OCI-LY1 (cell line): ENCODE data around the gene REV3L.

Source experiments
- H2AFZ ChIP-seq: fragments of 200-600 bp; sonication (generic), shearing (Covaris generic); 2 replicates; pipeline ENCODE4 v1.6.0; 2014; ENCODE audit warnings: antibody characterized with exemption, mild to moderate bottlenecking, low read length
- H3F3A ChIP-seq: fragments of 200-600 bp; sonication (generic), shearing (Covaris generic); 2 replicates; pipeline ENCODE4 v1.6.0; 2014; ENCODE audit warnings: mild to moderate bottlenecking, antibody characterized with exemption, low read length, moderate library complexity; ENCODE audit not compliant: insufficient read depth
- H3K27ac ChIP-seq: fragments of 200-600 bp; sonication (generic); 2 replicates; pipeline ENCODE4 v1.5.1; 2014; ENCODE audit warnings: low read length, mixed run types, mild to moderate bottlenecking, low read depth; ENCODE audit not compliant: poor library complexity, severe bottlenecking
- H3K27me3 ChIP-seq: fragments of 200-600 bp; sonication (generic); 2 replicates; pipeline ENCODE4 v1.6.0; 2014; ENCODE audit warnings: antibody characterized with exemption, mild to moderate bottlenecking, low read length, moderate library complexity; ENCODE audit not compliant: insufficient read depth
- H3K36me3 ChIP-seq: fragments of 200-600 bp; sonication (generic); 2 replicates; pipeline ENCODE4 v1.6.1; 2014; ENCODE audit warnings: mild to moderate bottlenecking, antibody characterized with exemption, low read length, moderate library complexity, mixed read lengths; ENCODE audit not compliant: insufficient read depth
- H3K4me1 ChIP-seq: fragments of 200-600 bp; sonication (generic); 2 replicates; pipeline ENCODE4 v1.5.1; 2014; ENCODE audit warnings: mild to moderate bottlenecking, low read length, moderate library complexity; ENCODE audit not compliant: insufficient read depth, severe bottlenecking
- H3K4me2 ChIP-seq: fragments of 200-600 bp; sonication (generic), shearing (Covaris generic); 2 replicates; pipeline ENCODE4 v1.6.1; 2014; ENCODE audit warnings: low read length
- H3K4me3 ChIP-seq: fragments of 200-600 bp; sonication (generic); 2 replicates; pipeline ENCODE4 v1.5.1; 2014; ENCODE audit warnings: low read length, low read depth, mild to moderate bottlenecking, mixed read lengths; ENCODE audit not compliant: poor library complexity, severe bottlenecking
- H3K79me2 ChIP-seq: fragments of 200-600 bp; shearing (Covaris generic); 2 replicates; pipeline ENCODE4 v1.6.1; 2016; ENCODE audit warnings: mixed run types, low read length, mixed read lengths; ENCODE audit not compliant: insufficient read depth
- H3K9ac ChIP-seq: fragments of 200-600 bp; sonication (generic), shearing (Covaris generic); 2 replicates; pipeline ENCODE4 v1.6.1; 2014; ENCODE audit warnings: mild to moderate bottlenecking, low read length, mixed read lengths
- H3K9me2 ChIP-seq: fragments of 200-600 bp; sonication (generic), shearing (Covaris generic); 2 replicates; pipeline ENCODE4 v1.6.1; 2014; ENCODE audit warnings: low read depth, mild to moderate bottlenecking, low read length, mixed read lengths
- H3K9me3 ChIP-seq: fragments of 200-600 bp; shearing (Covaris generic); 2 replicates; pipeline ENCODE4 v1.6.1; 2014; ENCODE audit warnings: low read length, mixed read lengths
- H4K20me1 ChIP-seq: fragments of 200-600 bp; sonication (generic), shearing (Covaris generic); 2 replicates; pipeline ENCODE4 v1.6.0; 2016; ENCODE audit warnings: mild to moderate bottlenecking, low read length; ENCODE audit not compliant: insufficient read depth
- EZH2 ChIP-seq: fragments of 200-600 bp; sonication (generic), shearing (Covaris generic); IDR thresholded peaks from 2 replicates; pipeline ENCODE4 v1.8.0; 2017; ENCODE audit warnings: borderline replicate concordance, mixed run types, mild to moderate bottlenecking, antibody characterized with exemption, low read length, moderate library complexity, mixed read lengths
- TF ChIP-seq, protein P1 (sequence below): fragments of 200-600 bp; sonication (generic), shearing (Covaris generic); IDR thresholded peaks from 2 replicates; pipeline ENCODE4 v1.5.1; 2017; ENCODE audit warnings: mild to moderate bottlenecking, antibody characterized with exemption, low read length, moderate library complexity, mixed read lengths

REV3L gene

DNA sequence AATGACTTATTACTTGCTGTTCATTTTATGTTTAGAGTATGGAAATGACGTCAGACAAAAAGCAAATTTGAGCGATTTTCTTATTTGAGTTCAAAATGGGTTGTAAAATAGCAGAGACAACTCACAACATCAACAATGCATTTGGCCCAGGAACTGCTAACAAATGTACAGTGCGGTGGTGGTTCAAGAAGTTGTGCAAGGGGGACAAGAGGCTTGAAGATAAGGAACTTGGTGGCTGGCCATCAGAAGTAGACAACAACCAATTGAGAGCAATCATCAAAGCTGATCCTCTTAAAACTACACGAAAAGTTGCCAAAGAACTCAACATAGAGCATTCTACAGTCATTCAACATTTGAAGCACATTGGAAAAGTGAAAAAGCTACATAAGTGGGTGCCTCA is 43.8 kb downstream of the REV3L start:
- H3K27ac ChIP-seq, result no peak overlapping the region
- no peak overlapping the region for H2AFZ ChIP-seq
- no peak for TF ChIP-seq EZH2
- TF ChIP-seq, protein P1, sequence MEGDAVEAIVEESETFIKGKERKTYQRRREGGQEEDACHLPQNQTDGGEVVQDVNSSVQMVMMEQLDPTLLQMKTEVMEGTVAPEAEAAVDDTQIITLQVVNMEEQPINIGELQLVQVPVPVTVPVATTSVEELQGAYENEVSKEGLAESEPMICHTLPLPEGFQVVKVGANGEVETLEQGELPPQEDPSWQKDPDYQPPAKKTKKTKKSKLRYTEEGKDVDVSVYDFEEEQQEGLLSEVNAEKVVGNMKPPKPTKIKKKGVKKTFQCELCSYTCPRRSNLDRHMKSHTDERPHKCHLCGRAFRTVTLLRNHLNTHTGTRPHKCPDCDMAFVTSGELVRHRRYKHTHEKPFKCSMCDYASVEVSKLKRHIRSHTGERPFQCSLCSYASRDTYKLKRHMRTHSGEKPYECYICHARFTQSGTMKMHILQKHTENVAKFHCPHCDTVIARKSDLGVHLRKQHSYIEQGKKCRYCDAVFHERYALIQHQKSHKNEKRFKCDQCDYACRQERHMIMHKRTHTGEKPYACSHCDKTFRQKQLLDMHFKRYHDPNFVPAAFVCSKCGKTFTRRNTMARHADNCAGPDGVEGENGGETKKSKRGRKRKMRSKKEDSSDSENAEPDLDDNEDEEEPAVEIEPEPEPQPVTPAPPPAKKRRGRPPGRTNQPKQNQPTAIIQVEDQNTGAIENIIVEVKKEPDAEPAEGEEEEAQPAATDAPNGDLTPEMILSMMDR, result no peak
- peaks cover 79% of the 10 kb centered on the region for H3K79me2 ChIP-seq
- H3F3A ChIP-seq, result no peaks in the 10 kb centered on the region
- H3K4me2 ChIP-seq, result no peak overlapping the region
- 0 out of 2 replicates have a peak, but pooled peaks cover 5% of the 10 kb centered on the region for H3K9me3 ChIP-seq
- no peaks in the 10 kb centered on the region for H4K20me1 ChIP-seq
- H3K27me3 ChIP-seq, result no peaks in the 10 kb centered on the region
- H3K9ac ChIP-seq, result no peak overlapping the region
- H3K4me1 ChIP-seq, result peaks cover 13% of the 10 kb centered on the region
- no peaks in the 10 kb centered on the region for H3K9me2 ChIP-seq
- no peaks in the 10 kb centered on the region for H3K36me3 ChIP-seq
- H3K4me3 ChIP-seq, result no peak overlapping the region

GRCh38 chr6:111437573-111437972 is 45.4 kb downstream of the REV3L start:
- Histone ChIP-seq H3K9me2 (no peaks in the 10 kb centered on the region), H3K27me3 (no peaks in the 10 kb centered on the region), H3K79me2 (peaks cover 79% of the 10 kb centered on the region), H2AFZ (no peak overlapping the region), H3K9me3 (0 out of 2 replicates have a peak, but pooled peaks cover 5% of the 10 kb centered on the region), H4K20me1 (no peaks in the 10 kb centered on the region), H3F3A (no peaks in the 10 kb centered on the region), H3K4me1 (peaks cover 10% of the 10 kb centered on the region), H3K36me3 (no peaks in the 10 kb centered on the region), H3K27ac (no peak overlapping the region), H3K4me2 (no peak overlapping the region), H3K9ac (no peak overlapping the region), H3K4me3 (no peak overlapping the region)
- TF ChIP-seq EZH2, result no peak

DNA sequence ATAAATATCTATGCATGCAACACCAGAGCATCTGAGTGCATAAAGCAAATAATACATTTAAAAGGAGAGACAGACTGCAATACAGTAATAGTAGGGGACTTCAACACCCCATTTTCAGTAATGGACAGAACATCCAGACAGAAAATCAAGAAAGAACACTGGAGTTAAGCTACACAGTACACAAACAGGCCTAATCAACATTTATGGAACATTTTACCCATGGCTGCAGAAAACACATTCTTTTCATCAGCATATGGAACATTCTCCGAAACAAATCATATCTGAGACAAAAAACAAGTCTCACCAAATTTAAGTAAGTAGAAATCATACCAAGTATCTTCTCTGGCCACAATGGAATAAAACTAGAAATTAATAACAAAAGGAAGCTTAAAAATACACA is 50.5 kb downstream of the REV3L start:
- no peak for TF ChIP-seq EZH2
- TF ChIP-seq, protein P1, result no peak
- peaks cover 3% of the 10 kb centered on the region for H3K4me1 ChIP-seq
- H3K9ac ChIP-seq, result no peak overlapping the region
- H3K27me3 ChIP-seq, result no peaks in the 10 kb centered on the region
- H3K27ac ChIP-seq, result no peak overlapping the region
- H3F3A ChIP-seq, result no peaks in the 10 kb centered on the region
- no peak overlapping the region for H2AFZ ChIP-seq
- H3K9me2 ChIP-seq, result no peaks in the 10 kb centered on the region
- no peak overlapping the region for H3K4me3 ChIP-seq
- H4K20me1 ChIP-seq, result no peaks in the 10 kb centered on the region
- H3K4me2 ChIP-seq, result no peak overlapping the region
- peaks cover 91% of the 10 kb centered on the region for H3K79me2 ChIP-seq
- peaks cover 11% of the 10 kb centered on the region for H3K9me3 ChIP-seq
- peaks cover 10% of the 10 kb centered on the region for H3K36me3 ChIP-seq
